Measurements from ENCODE around the gene CD47. TPM values are rescaled to one million over a fixed set of nuclear protein-coding genes. Genes with fewer than 3 reads are reported as not detected.

CD47 gene
- total and polyA plus RNA-seq, 4 donors = 79.0 to 232 (median 94.3) TPM

GRCh38 chr3:107999215-107999775 lies 91.5 kb downstream of the CD47 start:
- Histone ChIP-seq H3K27ac (ENCODE audit: low read depth, low read length) (no peak overlapping the region), H3K27me3 (ENCODE audit: control insufficient read depth, insufficient read depth, low read length) (no peaks in the 10 kb centered on the region), H3K36me3 (ENCODE audit: control insufficient read depth, insufficient read depth, low read length) (no peaks in the 10 kb centered on the region), H3K9me3 (ENCODE audit: control insufficient read depth, insufficient read depth, low read length) (no peaks in the 10 kb centered on the region), H3K4me1 (ENCODE audit: control insufficient read depth, insufficient read depth, low read length) (no peaks in the 10 kb centered on the region), H3K4me3 (ENCODE audit: low read depth, low read length) (no peak overlapping the region)
- no peak for DNase-seq (ENCODE audit: low read depth in 4 of 6, low spot score in 6 of 6)
- 94% methylated on average over 5 of the region's 5 CpGs for WGBS (ENCODE audit: insufficient coverage)

- no peaks in the 10 kb centered on the region for H3K9me3 ChIP-seq (ENCODE audit: control insufficient read depth, insufficient read depth, low read length)
- H3K27ac ChIP-seq (ENCODE audit: low read depth, low read length) = no peak overlapping the region
- H3K4me3 ChIP-seq (ENCODE audit: low read depth, low read length) = no peak overlapping the region
- no peaks in the 10 kb centered on the region for H3K27me3 ChIP-seq (ENCODE audit: control insufficient read depth, insufficient read depth, low read length)
- H3K36me3 ChIP-seq (ENCODE audit: control insufficient read depth, insufficient read depth, low read length) = no peaks in the 10 kb centered on the region
- no peak for DNase-seq (ENCODE audit: low read depth in 4 of 6, low spot score in 6 of 6)
- no peaks in the 10 kb centered on the region for H3K4me1 ChIP-seq (ENCODE audit: control insufficient read depth, insufficient read depth, low read length)
These were observed 93.2 kb downstream of the CD47 start for GRCh38 chr3:107997671-107998070.

- H3K4me3 ChIP-seq (ENCODE audit: low read depth, low read length) = no peak overlapping the region
- H3K9me3 ChIP-seq (ENCODE audit: control insufficient read depth, insufficient read depth, low read length) = no peaks in the 10 kb centered on the region
- H3K36me3 ChIP-seq (ENCODE audit: control insufficient read depth, insufficient read depth, low read length) = no peaks in the 10 kb centered on the region
- DNase-seq (ENCODE audit: low read depth in 4 of 6, low spot score in 6 of 6) = no peak
- H3K27me3 ChIP-seq (ENCODE audit: control insufficient read depth, insufficient read depth, low read length) = no peaks in the 10 kb centered on the region
- no peaks in the 10 kb centered on the region for H3K4me1 ChIP-seq (ENCODE audit: control insufficient read depth, insufficient read depth, low read length)
- no CpG with 5 or more reads among the region's 4 CpGs for WGBS (ENCODE audit: insufficient coverage)
- no peak overlapping the region for H3K27ac ChIP-seq (ENCODE audit: low read depth, low read length)
These were observed 95.0 kb downstream of the CD47 start for GRCh38 chr3:107995823-107996222.

DNA sequence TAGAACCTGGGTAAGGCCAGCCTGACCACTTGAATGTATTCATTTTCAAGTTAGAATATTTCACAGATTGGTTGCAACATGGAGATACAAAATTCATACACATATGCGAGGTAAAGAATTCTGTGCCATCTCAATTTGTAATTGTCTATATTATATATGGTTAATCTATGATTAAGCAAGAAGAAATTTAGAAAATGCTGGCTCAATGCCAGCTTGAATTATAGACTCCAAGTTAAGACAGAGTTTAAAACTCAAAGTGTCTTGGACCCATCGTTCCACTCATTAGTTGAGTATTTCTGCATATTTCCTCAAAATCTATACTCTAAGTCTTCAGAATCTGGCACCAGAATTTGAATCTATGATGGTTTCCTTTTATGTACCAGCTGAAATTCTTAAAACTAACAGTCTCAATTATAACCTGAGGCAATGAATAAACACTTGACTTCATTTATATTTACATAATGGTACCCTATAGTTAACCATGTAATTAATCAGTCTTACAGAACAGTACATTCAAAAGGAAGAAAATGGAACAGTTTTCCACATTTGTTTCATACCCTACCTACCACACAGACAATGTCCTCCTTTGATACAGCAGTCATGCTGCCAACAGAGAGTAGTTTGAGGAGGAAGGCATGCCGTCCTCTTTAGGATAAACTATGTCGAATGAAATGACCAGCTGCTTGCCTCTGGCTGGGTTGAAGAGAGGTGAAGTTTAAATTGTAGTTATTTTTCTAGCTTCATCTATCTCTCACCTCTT lies 95.7 kb downstream of the CD47 start:
- 0% methylated on average over 1 of the region's 4 CpGs for WGBS (ENCODE audit: insufficient coverage)
- DNase-seq (ENCODE audit: low read depth in 4 of 6, low spot score in 6 of 6) = peak in 1 of 6 donors; percentile 63
- no peak overlapping the region for H3K27ac ChIP-seq (ENCODE audit: low read depth, low read length)
- no peaks in the 10 kb centered on the region for H3K4me1 ChIP-seq (ENCODE audit: control insufficient read depth, insufficient read depth, low read length)
- H3K9me3 ChIP-seq (ENCODE audit: control insufficient read depth, insufficient read depth, low read length) = no peaks in the 10 kb centered on the region
- H3K27me3 ChIP-seq (ENCODE audit: control insufficient read depth, insufficient read depth, low read length) = no peaks in the 10 kb centered on the region
- H3K4me3 ChIP-seq (ENCODE audit: low read depth, low read length) = no peak overlapping the region
- H3K36me3 ChIP-seq (ENCODE audit: control insufficient read depth, insufficient read depth, low read length) = no peaks in the 10 kb centered on the region

DNA sequence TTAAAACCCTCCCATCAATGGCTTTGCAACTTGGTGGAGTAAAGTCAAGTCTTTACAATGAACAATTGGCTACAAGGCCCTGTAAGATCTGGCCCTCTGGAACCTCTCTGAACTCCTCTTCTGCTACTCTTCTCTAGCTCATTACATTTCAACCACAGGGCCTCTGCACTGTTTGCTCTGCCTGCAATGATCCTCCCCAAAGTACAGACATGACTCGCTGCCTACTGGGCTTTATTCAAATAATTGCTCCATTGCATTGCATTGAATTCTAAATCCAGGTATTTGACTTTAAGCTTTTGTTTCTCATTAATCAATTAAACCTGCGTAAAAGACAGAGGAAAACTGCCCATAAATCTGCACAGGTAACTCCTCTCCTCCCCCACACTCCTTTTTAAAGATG lies 96.7 kb downstream of the CD47 start:
- 80% methylated on average over 1 of the region's 2 CpGs for WGBS (ENCODE audit: insufficient coverage)
- DNase-seq (ENCODE audit: low read depth in 4 of 6, low spot score in 6 of 6) = no peak
- Histone ChIP-seq H3K4me3 (ENCODE audit: low read depth, low read length) (no peak overlapping the region), H3K36me3 (ENCODE audit: control insufficient read depth, insufficient read depth, low read length) (no peaks in the 10 kb centered on the region), H3K9me3 (ENCODE audit: control insufficient read depth, insufficient read depth, low read length) (no peaks in the 10 kb centered on the region), H3K27me3 (ENCODE audit: control insufficient read depth, insufficient read depth, low read length) (no peaks in the 10 kb centered on the region), H3K27ac (ENCODE audit: low read depth, low read length) (no peak overlapping the region), H3K4me1 (ENCODE audit: control insufficient read depth, insufficient read depth, low read length) (no peaks in the 10 kb centered on the region)

DNA sequence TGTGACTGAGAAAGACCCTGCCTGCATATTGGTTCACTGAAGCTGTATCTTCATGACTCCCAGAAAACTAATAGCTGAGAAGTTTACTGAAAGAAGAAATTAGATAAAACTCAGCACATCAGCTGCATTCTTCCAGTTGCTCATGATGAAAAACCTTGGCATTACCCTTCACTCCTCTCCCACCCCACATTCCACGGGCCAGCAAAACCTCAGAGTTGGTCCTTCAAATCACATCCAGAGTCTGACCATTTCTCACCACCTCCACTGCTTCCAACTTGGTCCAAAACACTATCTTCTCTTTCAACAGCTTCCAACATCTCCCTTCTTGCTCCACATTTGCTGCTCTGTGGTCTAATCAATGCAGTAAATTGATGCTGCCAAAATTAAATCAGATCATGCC lies 97.1 kb downstream of the CD47 start:
- no peak for DNase-seq (ENCODE audit: low read depth in 4 of 6, low spot score in 6 of 6)
- Histone ChIP-seq H3K4me3 (ENCODE audit: low read depth, low read length) (no peak overlapping the region), H3K4me1 (ENCODE audit: control insufficient read depth, insufficient read depth, low read length) (no peaks in the 10 kb centered on the region), H3K9me3 (ENCODE audit: control insufficient read depth, insufficient read depth, low read length) (no peaks in the 10 kb centered on the region), H3K27ac (ENCODE audit: low read depth, low read length) (no peak overlapping the region), H3K27me3 (ENCODE audit: control insufficient read depth, insufficient read depth, low read length) (no peaks in the 10 kb centered on the region), H3K36me3 (ENCODE audit: control insufficient read depth, insufficient read depth, low read length) (no peaks in the 10 kb centered on the region)
- WGBS (ENCODE audit: insufficient coverage) = 88% methylated on average over 1 of the region's 1 CpG

Other genes starting within 250 kb of the CD47 start
- 10 to 100 TPM; 54.3 to 75.2 TPM for gene IFT57, start 131.4 kb upstream of the CD47 start, total RNA-seq
- 10 to 100 TPM; 64.8 to 78.9 TPM for gene IFT57, start 131.4 kb upstream of the CD47 start, polyA plus RNA-seq (ENCODE audit: insufficient read length in 2 of 2)
- under 1 TPM; 0.22 to 0.40 TPM for gene HHLA2, start 205.5 kb upstream of the CD47 start, total RNA-seq
- gene HHLA2, start 205.5 kb upstream of the CD47 start, polyA plus RNA-seq (ENCODE audit: insufficient read length in 2 of 2) = under 1 TPM; 0.18 to 0.35 TPM